Endometrial microvascular endothelial cells (primary cell): ENCODE measurements around the gene CARD11. TPM values are rescaled to one million over a fixed set of nuclear protein-coding genes. Genes with fewer than 3 reads are reported as not detected.

ENCODE experiments used
- in situ Hi-C: cut with HindIII; loops from 2 replicates; pipeline ENCODE4 v1.10.0; 2017; ENCODE audit warnings: low sequenced_read_pairs, low pct_unique_long_range_greater_than_20kb; ENCODE audit errors: inconsistent ontology term
- total RNA-seq: library from RNA; depleted of rRNA; stranded (reverse); fragments of >200 nt; gene quantifications from one replicate; pipeline ENCODE4 v1.2.3, GENCODE V29; 2015; ENCODE audit errors: inconsistent ontology term

The CARD11 gene
- total RNA-seq, 1 donor from 2014 or later = 1.9 TPM

DNA sequence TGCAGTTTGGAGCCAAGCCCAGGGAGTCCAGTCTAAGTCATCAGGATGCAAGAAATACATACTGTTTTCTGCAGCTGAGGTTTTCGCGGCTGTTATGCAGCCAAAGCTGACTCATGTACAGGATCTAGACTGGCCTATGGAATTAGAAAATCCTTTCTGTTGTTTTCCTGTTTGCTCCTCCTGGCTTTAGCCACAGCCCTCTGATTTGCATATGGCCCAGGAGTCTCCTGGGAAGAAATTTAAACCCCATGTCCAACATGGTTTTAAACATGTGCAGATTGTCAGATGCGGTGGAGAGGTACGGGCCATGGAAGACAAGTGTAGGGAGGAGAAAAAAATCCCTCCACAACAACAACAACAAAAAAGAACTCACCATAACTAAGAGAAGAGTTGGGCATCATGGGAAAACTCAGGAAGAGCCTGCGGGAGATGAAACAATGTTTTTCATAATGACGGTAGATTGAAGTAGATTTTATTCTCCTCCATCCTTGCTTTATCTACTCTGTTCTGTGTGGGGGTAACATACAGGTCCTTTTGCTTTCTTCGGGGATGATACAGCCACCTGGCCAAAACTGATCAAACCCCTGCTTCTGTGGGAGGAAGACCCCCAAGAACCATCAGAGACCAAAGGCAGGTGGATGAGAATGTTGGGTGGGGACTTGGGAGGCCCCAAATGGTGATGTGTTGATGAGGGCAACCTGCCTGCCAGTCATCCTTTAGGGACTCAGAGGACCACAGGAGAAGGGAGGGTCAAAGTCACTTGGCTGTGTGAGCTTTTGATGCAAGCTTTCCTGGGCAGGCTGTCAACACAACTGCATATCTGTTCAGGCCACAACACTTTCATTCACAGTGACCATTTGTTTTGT lies 169.7 kb downstream of the CARD11 start:
- in situ Hi-C loops = no loop called here

DNA sequence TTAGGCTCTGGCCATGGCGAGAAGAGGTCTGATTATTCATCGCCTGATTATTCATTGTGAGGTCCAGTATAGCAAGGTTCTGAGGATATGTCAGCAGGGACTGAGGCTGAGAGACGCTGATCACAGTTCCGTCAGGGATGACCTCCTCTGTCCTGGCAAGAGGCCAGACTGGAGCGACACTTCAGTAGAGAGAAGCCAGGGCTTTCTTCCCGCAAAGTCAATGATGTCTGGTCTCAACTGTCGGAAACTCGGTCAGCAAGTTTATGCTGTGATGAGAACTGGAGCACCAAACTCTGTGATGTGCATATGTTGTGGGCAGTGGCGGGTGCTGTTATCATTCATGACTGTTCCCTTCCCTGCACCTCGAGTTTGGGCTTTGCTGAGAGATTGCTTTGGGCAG lies 170.5 kb downstream of the CARD11 start:
- in situ Hi-C loops = no loop called here

DNA sequence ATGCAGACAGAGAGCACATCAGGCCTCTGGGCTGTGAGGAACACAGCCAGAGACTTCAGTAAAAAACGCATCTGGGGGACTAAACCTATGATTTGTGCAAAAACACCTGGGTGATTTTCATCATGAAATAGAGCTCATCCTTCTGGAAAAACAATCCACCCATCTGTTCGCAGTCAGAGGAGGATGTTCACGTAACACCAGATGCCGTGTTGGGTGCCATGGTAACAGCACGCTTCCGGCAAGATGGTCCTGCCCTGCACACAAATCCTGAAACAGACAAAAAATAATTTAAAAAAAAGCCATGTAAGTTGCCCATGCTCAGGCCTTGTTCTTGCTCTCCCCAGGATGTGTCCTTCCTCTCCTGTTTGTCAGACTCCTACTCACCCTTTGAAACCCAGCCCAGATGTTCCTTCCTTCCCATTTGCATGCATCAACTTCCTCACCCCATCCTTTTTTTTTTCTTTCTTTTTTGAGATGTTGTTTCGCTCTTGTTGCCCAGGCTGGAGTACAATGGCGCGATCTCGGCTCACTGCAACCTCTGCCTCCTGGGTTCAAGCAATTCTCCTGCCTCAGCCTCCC lies 171.3 kb downstream of the CARD11 start:
- in situ Hi-C loops = no loop called here

DNA sequence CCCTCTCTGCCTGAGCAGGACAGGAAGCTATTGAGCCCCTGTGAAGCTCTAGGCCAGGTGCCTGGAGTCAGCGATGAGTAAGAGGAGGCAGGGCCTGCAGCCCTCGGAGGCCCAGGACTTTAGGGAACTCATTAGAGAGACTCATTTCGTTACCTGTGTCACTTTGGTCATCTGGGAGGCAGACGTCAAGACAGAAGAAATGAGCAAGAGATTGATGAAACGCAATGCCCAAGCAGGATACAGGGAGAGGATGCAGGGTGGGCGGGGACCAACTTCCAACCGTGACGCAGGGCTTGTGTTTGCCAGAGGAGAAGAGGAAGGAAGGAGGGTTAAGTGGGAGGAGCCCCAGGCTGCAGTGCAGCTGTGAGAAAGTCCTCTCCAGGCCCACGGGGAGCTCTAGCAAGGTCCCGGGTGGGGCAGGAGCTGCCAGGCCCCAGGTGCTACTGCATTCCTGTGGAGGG lies 173.2 kb downstream of the CARD11 start:
- in situ Hi-C loops = no loop called here

DNA sequence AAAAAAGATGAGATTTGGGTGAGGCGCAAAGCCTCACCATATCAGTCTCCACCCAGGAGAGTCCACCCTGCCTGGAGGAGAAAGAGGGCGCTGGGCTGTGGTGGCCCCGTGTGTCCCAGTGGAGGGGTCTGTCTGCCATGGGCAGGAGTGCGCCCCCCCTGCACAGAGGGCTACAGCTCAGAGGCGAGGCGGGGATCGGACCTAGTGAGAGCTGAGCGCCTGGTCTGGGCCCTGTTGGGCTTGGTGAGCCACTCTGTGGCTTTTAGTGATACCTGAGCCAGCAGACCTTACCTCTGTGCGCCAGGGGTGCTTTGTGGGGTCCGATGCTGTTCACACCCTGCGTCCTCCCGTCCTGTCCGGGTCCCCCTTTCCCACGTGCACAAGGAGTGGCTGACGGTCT lies 173.7 kb downstream of the CARD11 start:
- in situ Hi-C loops = no loop called here

DNA sequence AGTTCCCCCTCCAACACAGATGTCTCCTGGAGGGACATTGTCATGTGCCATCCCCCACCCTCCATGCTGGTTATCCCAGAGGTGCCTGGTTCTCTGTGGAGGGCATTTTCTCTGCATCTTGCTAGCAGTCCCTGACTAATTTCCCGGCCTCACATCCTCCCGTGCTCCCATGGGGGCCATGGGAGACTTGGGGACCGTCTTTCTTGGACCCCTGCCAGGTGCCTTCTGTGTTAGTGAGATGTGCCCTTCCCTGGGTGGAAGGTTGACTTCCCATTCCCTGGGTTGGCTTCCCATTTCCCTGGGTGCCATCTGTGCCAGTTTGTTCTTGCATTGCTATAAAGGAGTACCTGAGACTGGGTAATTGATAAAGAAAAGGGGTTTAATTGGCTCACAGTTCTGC lies 177.1 kb downstream of the CARD11 start:
- in situ Hi-C loops = no loop called here

DNA sequence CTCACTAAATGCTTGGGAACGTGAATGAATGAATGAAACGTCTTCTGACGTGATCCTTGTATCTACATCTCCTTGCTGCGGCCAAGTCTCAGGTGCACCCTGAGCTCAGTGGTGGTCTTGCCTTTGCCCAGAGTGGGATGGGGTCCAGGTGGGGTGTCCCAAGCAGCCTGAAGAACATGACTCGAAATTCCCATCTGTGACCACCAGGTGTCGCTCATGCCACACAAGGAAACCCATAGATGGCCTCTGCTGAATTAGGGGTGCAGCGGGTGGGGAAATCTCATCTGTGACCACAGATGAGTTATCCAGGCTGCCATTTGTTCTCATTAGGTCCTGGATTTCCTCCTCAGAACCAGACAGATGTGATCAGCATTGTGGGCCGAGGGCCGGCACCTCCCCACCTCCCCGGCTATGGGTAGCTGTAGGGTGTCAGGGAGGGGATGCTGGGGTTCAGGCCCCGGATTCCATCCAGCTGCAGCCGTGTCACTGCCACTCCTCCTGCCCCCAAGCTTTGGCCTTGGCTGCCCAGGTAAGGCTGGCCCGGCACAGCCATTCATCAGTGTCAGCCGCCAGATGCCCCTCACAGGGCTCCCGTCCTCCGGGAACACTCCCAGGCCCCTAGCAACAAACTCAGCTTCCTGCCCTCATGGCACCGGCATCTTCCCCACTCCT lies 178.5 kb downstream of the CARD11 start:
- in situ Hi-C loops = no loop called here

DNA sequence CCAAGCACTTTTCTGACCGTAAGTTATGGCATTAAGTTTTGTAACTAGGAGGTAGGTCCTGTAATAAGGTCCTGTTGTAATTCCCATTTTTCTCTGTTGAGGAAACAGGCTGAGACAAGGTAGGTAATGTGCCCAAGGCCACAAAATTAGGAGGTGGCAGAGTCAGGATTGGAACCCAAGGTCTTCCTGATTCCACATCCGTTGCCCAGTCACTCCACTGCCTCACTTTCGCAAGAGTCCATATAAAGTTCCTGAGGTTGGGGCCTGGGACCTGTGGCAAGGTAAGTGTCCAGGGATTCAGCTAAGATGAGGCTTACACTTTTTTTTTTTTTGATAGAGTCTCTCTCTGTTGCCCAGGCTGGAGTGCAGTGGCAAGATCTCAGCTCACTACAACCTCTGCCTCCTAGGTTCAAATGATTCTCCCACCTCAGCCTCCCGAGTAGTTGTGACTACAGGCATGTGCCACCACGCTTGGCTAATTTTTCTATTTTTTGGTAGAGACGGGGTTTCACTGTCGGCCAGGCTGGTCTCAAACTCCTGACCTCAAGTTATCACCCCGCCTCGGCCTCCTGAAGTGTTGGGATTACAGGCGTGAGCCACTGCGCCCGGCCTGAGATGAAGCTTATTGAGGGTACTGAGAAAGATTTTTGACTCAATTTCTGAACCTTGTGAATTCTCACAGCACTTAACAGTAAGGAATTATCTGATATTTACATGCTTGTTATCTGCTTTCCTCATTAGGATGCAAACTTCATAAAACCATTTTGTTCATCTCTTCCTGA lies 179.3 kb downstream of the CARD11 start:
- in situ Hi-C loops = no loop called here

DNA sequence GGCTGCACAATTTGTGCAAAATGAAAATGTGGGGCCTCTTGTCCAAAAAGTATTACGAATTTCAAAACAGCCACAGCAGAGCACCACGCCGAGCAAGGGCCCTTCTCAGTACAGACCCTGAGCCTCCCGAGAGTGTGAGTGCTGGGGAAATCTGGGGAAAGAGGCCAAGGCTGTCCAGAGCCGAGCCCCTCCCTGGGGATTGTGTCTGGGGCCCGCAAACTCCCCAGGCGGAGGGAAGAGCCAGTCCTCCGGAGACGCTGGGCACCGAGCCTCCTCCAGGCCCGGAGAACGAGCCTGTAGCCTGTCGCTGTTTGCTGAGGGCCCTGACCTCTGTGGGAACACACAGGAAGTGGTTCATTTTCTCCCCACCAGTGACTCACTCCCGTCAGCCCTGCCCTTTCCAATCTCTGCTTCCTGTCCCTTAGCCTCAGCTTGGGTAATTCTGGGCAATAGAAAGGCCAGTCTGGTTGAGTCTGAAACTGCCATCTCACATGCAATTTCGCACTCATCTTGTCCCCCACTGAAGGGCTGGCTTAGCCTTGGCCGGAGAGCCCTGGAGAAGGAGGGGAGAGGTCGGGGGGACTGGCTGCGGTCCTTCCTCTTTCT lies 180.1 kb downstream of the CARD11 start:
- in situ Hi-C loops = no loop called here

DNA sequence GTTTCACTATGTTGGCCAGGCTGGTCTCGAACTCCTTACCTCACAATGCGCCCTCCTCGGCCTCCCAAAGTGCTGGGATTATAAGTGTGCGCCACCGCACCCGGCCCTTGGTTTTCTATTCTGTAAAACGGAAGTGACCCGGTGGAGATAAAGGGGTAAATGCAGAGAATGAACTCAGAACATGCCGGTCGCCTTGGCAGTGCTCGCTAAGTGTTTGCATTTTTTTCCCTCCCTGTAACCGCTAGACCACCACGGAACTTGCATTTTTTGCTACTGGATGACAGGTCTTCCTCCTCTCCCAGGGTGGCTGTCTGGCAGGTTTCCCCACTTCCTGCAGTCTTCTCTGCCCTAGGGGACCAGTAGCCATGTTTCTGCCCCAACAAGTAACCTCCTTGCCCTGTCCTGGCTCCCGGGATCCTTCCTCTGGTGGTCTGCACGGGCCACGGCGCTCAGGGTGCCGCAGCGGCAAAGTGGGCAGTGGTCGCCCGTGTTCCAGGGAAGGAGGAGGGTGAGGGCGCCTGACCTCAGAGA lies 180.8 kb downstream of the CARD11 start:
- in situ Hi-C loops = no loop called here

DNA sequence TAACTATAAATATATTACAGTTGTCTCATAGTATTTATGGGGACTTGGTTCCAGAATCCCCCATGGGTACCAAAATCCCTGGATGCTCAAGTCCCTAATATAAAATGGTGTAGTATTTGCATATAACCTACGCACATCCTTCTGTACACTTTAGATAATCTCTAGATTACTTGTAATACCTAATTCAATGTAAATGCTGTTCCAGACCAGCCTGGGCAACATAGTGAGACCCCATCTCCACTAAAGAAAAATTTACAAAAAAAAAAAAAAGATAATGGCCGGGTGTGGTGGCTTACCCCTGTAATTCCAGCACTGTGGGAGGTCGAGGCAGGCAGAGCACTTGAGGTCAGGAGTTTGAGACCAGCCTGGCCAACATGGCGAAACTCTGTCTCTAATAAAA lies 182.2 kb downstream of the CARD11 start:
- in situ Hi-C loops = no loop called here

DNA sequence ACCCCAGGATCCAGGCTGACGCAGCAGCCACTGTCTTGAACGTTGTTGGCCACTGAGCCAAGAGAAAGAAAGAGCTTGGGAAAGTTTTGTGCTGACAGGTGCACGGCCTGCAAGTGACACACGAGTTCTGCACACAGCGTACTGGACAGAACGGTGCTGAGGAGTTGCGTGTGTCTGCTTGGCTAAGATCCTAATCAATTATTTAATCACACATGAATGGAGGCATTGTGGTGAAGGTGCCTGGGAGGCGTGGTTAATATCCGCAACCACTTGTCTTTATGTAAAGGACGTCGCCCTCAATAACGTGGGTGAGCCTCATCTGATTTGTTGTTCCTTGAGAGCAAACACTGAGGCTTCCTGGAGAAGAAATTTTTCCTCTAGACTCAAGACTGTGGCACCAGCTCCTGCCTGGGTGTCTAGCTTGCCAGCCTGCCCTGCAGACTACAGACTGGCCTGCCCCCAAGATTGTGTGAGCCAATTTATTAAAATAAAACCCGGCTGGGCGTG lies 183.0 kb downstream of the CARD11 start:
- in situ Hi-C loops = no loop called here

DNA sequence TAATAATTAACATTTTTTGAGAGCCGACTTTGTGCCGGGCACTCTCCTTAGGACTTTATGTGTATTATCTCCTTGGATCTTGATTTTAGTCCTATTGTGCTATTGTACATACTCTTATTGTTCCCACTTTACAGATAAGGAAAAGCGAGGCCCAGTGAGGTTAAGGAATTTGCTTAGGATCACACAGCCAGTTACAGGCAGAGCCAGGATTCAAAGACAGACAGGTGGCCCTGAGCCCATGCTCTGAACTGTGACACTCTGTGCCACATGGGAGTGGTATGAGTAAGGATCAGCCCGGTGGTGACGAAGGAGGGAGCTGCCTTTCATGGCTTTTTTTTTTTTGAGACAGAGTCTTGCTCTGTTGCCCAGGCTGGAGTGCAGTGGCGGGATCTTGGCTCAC lies 183.7 kb downstream of the CARD11 start:
- in situ Hi-C loops = no loop called here

DNA sequence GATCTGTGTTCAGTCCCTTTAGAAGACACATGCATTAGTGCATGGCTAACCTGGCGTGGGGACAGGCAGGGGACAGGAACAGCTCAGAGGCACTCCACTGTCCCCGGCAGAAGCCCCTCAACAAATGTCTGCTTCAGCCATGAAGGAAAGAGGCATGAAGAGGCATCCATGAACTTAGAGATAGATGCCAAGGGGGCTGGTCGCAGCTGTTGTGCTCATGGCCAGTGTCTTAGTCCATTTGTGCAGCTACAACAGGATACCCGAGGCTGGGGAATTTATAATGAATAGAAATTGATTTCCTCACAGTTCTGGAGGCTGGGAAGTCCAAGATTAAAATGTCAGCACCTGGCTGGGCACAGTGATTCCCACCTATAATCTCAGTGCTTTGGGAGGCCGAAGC lies 185.0 kb downstream of the CARD11 start:
- in situ Hi-C loops = no loop called here

DNA sequence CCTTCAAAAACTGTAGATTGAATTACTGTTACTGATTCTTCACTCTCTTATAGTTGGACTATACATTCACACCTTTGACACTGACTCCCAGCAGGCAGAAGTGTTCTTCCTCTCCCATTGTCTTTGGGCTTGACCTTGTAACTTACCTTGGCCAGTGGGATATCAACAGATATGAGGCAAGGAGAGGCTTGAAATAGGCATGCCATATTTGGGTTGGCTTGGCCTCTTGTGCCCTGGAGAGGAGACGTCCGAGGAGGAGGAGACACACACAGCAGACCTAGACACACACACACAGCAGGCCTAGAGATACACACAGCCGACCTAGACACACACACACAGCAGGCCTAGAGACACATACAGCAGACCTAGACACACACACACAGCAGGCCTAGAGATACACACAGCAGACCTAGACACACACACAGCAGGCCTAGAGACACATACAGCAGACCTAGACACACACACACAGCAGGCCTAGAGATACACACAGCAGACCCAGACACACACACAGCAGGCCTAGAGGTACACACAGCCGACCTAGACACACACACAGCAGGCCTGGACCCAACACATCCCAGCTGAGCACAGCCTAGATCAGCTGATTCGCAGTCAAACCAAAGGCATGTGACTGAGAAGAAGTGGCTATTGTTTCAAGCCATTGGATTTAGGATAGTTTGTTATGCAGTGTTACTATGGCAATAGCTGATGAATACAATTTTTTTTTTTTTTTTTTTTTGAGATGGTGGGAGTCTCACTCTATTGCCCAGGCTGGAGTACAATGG lies 187.1 kb downstream of the CARD11 start:
- in situ Hi-C loops = no loop called here
